K562 (cell line): ENCODE results near the gene ZNF865. TPM values are rescaled to one million over a fixed set of nuclear protein-coding genes. Genes with fewer than 3 reads are reported as not detected.

Source experiments
- BRF2 ChIP-seq: IDR thresholded peaks from 3 replicates; pipeline ENCODE4 v1.6.1; 2011; ENCODE audit warnings: borderline replicate concordance, mild to moderate bottlenecking; ENCODE audit not compliant: insufficient read length, insufficient read depth
- EP400 ChIP-seq: fragments of 450-650 bp; IDR thresholded peaks from 2 replicates; pipeline ENCODE4 v1.6.1; 2017; ENCODE audit warnings: antibody characterized with exemption, mild to moderate bottlenecking, moderate library complexity
- LCOR ChIP-seq: sonication (generic); formaldehyde crosslinking; IDR thresholded peaks from 2 replicates; pipeline ENCODE4 v1.8.0; 2022; ENCODE audit warnings: mild to moderate bottlenecking, missing genetic modification reagents
- MCM3 ChIP-seq: fragments of 450-650 bp; IDR thresholded peaks from 2 replicates; pipeline ENCODE4 v1.6.1; 2016
- PHB2 ChIP-seq: fragments of 450-650 bp; IDR thresholded peaks from 2 replicates; pipeline ENCODE4 v1.6.1; 2017; ENCODE audit warnings: low read depth
- POLR3G ChIP-seq: IDR thresholded peaks from 2 replicates; pipeline ENCODE4 v1.6.1; 2011; ENCODE audit not compliant: insufficient read length, insufficient replicate concordance; ENCODE audit errors: extremely low read depth
- RBM34 ChIP-seq: fragments of 200-400 bp; formaldehyde crosslinking; IDR thresholded peaks from 2 replicates; pipeline ENCODE4 v1.6.1; 2018; ENCODE audit warnings: low read length, borderline replicate concordance; ENCODE audit not compliant: insufficient read depth
- TSC22D4 ChIP-seq: fragments of 450-650 bp; IDR thresholded peaks from 2 replicates; pipeline ENCODE4 v1.6.1; 2016; ENCODE audit warnings: missing genetic modification characterization, missing biosample characterization, control low read depth
- YBX1 ChIP-seq: fragments of 450-650 bp; IDR thresholded peaks from 2 replicates; pipeline ENCODE4 v1.7.1; 2016; ENCODE audit warnings: mild to moderate bottlenecking
- ZNF197 ChIP-seq: fragments of 200-800 bp; sonication (Bioruptor generic); IDR thresholded peaks from 2 replicates; pipeline ENCODE4 v1.6.1; 2016; ENCODE audit warnings: low read depth, missing genetic modification characterization, missing compliant biosample characterization
- ZNF408 ChIP-seq: fragments of 250-450 bp; sonication (Bioruptor Pico); IDR thresholded peaks from 2 replicates; pipeline ENCODE4 v1.4.0; 2020; ENCODE audit warnings: low read depth, mild to moderate bottlenecking, moderate library complexity
- ZNF609 ChIP-seq: sonication (generic); formaldehyde crosslinking; IDR thresholded peaks from 2 replicates; pipeline ENCODE4 v1.8.1; 2023; ENCODE audit warnings: missing genetic modification reagents, mild to moderate bottlenecking, borderline replicate concordance
- polyA plus RNA-seq, 8 experiments: library from polyadenylated mRNA; depleted of rRNA in 4 of 8; stranded (reverse) in 5 of 8; unstranded in 3 of 8; fragments of >200 nt; fragmentation: Nextera tagmentation in 2 of 8; fragmentation: Illumina TruSeq in 1 of 8; extraction: Ambion mirVana in 2 of 8; extraction: Trizol in 1 of 8; gene quantifications; 2 replicates each; pipeline versions ENCODE4 v1.2.1 to v1.2.3, GENCODE V29; 2011 to 2014; ENCODE audit warnings: inconsistent platforms in 1 of 8, missing spikeins in 1 of 8
- total RNA-seq, 7 experiments: library from RNA; depleted of rRNA in 6 of 7; stranded (reverse); fragments of >200 nt in 6 of 7; fragmentation: Illumina TruSeq in 2 of 7; extraction: Trizol in 2 of 7; gene quantifications; 2 replicates each; pipeline versions ENCODE4 v1.2.1 to v1.2.3, GENCODE V29; 2011 to 2021; ENCODE audit warnings: low replicate concordance in 1 of 7
- TF ChIP-seq, protein P1 (sequence below), 2 experiments: fragments of 450-650 bp; IDR thresholded peaks; 2 replicates each; pipeline ENCODE4 v1.6.1; 2018; ENCODE audit warnings: mild to moderate bottlenecking in 2 of 2, low read depth in 1 of 2; ENCODE audit not compliant: partially characterized antibody in 2 of 2
- TF ChIP-seq, protein P2 (sequence below): fragments of 450-650 bp; IDR thresholded peaks from 2 replicates; pipeline ENCODE4 v1.6.1; 2018; ENCODE audit not compliant: partially characterized antibody

The ZNF865 gene
- total and polyA plus RNA-seq, 9 of the 15 experiments (the other 6 are each of a cell fraction or from before 2014, with no cell fraction given) = 0.40 to 18.8 (median 1.6) TPM; not detected in 2

GRCh38 chr19:55640043-55640576 is 34.7 kb downstream of the ZNF865 start (continued):
- TF ChIP-seq ZNF197 (CRISPR knock-in tag) = no peak
- TF ChIP-seq PHB2 = no peak
- no peak for TF ChIP-seq POLR3G
- peak; percentile 98 for TF ChIP-seq LCOR (CRISPR knock-in tag)
- no peak for TF ChIP-seq ZNF408 (CRISPR knock-in tag)
- TF ChIP-seq RBM34 = no peak
- TF ChIP-seq EP400 = peak; percentile 90; the same call in 1 of the 2 replicates
- TF ChIP-seq, protein P1, sequence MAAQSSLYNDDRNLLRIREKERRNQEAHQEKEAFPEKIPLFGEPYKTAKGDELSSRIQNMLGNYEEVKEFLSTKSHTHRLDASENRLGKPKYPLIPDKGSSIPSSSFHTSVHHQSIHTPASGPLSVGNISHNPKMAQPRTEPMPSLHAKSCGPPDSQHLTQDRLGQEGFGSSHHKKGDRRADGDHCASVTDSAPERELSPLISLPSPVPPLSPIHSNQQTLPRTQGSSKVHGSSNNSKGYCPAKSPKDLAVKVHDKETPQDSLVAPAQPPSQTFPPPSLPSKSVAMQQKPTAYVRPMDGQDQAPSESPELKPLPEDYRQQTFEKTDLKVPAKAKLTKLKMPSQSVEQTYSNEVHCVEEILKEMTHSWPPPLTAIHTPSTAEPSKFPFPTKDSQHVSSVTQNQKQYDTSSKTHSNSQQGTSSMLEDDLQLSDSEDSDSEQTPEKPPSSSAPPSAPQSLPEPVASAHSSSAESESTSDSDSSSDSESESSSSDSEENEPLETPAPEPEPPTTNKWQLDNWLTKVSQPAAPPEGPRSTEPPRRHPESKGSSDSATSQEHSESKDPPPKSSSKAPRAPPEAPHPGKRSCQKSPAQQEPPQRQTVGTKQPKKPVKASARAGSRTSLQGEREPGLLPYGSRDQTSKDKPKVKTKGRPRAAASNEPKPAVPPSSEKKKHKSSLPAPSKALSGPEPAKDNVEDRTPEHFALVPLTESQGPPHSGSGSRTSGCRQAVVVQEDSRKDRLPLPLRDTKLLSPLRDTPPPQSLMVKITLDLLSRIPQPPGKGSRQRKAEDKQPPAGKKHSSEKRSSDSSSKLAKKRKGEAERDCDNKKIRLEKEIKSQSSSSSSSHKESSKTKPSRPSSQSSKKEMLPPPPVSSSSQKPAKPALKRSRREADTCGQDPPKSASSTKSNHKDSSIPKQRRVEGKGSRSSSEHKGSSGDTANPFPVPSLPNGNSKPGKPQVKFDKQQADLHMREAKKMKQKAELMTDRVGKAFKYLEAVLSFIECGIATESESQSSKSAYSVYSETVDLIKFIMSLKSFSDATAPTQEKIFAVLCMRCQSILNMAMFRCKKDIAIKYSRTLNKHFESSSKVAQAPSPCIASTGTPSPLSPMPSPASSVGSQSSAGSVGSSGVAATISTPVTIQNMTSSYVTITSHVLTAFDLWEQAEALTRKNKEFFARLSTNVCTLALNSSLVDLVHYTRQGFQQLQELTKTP (IDR thresholded peaks at IDR 0.05; ENCODE audit: low read depth in 1 of 2, partially characterized antibody in 2 of 2) = no peak
- TF ChIP-seq, protein P2, sequence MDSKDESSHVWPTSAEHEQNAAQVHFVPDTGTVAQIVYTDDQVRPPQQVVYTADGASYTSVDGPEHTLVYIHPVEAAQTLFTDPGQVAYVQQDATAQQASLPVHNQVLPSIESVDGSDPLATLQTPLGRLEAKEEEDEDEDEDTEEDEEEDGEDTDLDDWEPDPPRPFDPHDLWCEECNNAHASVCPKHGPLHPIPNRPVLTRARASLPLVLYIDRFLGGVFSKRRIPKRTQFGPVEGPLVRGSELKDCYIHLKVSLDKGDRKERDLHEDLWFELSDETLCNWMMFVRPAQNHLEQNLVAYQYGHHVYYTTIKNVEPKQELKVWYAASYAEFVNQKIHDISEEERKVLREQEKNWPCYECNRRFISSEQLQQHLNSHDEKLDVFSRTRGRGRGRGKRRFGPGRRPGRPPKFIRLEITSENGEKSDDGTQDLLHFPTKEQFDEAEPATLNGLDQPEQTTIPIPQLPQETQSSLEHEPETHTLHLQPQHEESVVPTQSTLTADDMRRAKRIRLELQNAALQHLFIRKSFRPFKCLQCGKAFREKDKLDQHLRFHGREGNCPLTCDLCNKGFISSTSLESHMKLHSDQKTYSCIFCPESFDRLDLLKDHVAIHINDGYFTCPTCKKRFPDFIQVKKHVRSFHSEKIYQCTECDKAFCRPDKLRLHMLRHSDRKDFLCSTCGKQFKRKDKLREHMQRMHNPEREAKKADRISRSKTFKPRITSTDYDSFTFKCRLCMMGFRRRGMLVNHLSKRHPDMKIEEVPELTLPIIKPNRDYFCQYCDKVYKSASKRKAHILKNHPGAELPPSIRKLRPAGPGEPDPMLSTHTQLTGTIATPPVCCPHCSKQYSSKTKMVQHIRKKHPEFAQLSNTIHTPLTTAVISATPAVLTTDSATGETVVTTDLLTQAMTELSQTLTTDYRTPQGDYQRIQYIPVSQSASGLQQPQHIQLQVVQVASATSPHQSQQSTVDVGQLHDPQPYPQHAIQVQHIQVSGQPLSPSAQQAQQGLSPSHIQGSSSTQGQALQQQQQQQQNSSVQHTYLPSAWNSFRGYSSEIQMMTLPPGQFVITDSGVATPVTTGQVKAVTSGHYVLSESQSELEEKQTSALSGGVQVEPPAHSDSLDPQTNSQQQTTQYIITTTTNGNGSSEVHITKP = no peak
- TF ChIP-seq ZNF609 (CRISPR knock-in tag) = peak; percentile 96; the same call in 1 of the 2 replicates
- TF ChIP-seq TSC22D4 (tag) = no peak
- TF ChIP-seq MCM3 = no peak
- TF ChIP-seq YBX1 = no peak
- TF ChIP-seq BRF2 = no peak
